IMR-90 (cell line): ENCODE measurements around the gene C12orf50.

Experiments used
- POLR2A ChIP-seq: IDR thresholded peaks from 2 replicates; pipeline ENCODE4 v1.6.1; 2012; ENCODE audit warnings: mild to moderate bottlenecking, low read depth, low read length
- RFX5 ChIP-seq: IDR thresholded peaks from 2 replicates; pipeline ENCODE4 v1.8.0; 2012; ENCODE audit warnings: low read depth, mild to moderate bottlenecking, low read length, moderate library complexity
- SMC3 ChIP-seq: fragments of 150-350 bp; IDR thresholded peaks from 2 replicates; pipeline ENCODE4 v1.6.1; 2016; ENCODE audit warnings: low read depth, mild to moderate bottlenecking, antibody characterized with exemption, low read length, moderate library complexity
- TF ChIP-seq, protein P1 (sequence below): fragments of 150-350 bp; IDR thresholded peaks from 2 replicates; pipeline ENCODE4 v1.6.1; 2017; ENCODE audit warnings: mild to moderate bottlenecking, antibody characterized with exemption, low read length, low read depth

DNA sequence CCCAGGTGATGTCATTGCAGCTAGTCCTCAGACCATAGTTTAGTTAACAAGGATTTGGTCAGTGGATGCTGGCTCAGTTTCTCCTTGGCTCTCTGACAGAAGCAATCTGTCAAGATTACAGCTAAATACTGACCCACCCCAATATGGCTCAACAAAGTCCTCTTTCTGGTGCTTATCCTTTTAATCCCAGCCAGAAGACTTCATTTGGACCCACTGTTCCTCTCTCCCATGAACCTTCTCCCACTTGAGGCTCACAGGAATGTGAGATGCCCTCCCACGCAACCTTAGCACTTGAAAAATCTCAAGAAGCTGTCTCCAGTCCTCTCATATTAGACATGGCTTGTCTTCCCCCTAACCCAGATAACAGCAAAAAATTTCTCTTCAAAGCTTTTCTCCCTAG is 47.7 kb downstream of the C12orf50 start:
- no peak for TF ChIP-seq SMC3
- TF ChIP-seq, protein P1, sequence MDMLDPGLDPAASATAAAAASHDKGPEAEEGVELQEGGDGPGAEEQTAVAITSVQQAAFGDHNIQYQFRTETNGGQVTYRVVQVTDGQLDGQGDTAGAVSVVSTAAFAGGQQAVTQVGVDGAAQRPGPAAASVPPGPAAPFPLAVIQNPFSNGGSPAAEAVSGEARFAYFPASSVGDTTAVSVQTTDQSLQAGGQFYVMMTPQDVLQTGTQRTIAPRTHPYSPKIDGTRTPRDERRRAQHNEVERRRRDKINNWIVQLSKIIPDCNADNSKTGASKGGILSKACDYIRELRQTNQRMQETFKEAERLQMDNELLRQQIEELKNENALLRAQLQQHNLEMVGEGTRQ: no peak
- TF ChIP-seq RFX5: no peak
- TF ChIP-seq POLR2A: no peak
